Mesenchymal stem cell (in vitro differentiated cells and primary cell): ENCODE results near the gene ATP8B1.

Experiments
- DNase-seq: peaks from one replicate; pipeline ENCODE4 v3.0.0-alpha.2; 2013
- H2AFZ ChIP-seq: one replicate; pipeline ENCODE4 v1.6.1; 2013; ENCODE audit warnings: low read depth, mild to moderate bottlenecking, control low read depth, inconsistent platforms, low read length, moderate library complexity
- H2AK5ac ChIP-seq: 2 replicates; pipeline ENCODE4 v1.6.1; 2013; ENCODE audit warnings: low read length, moderate library complexity, mild to moderate bottlenecking, inconsistent platforms; ENCODE audit not compliant: severe bottlenecking
- H2BK120ac ChIP-seq: one replicate; pipeline ENCODE4 v1.6.1; 2013; ENCODE audit warnings: low read depth, mild to moderate bottlenecking, inconsistent platforms, low read length, moderate library complexity
- H2BK12ac ChIP-seq, 2 experiments: one replicate each; pipeline ENCODE4 v1.6.1; 2013; ENCODE audit warnings: inconsistent platforms in 2 of 2, low read length in 2 of 2, mild to moderate bottlenecking in 2 of 2, moderate library complexity in 2 of 2, control low read depth in 1 of 2
- H2BK15ac ChIP-seq: one replicate; pipeline ENCODE4 v1.6.1; 2013; ENCODE audit warnings: mild to moderate bottlenecking, low read depth, inconsistent platforms; ENCODE audit not compliant: poor library complexity, severe bottlenecking
- H2BK5ac ChIP-seq: 2 replicates; pipeline ENCODE4 v1.6.1; 2013; ENCODE audit warnings: low read depth, mild to moderate bottlenecking, low read length, control low read depth, inconsistent platforms; ENCODE audit not compliant: poor library complexity, severe bottlenecking
- H3K14ac ChIP-seq, 2 experiments: one replicate each; pipeline ENCODE4 v1.6.1; 2013; ENCODE audit warnings: inconsistent platforms in 2 of 2, low read length in 2 of 2, control low read depth in 1 of 2, mild to moderate bottlenecking in 1 of 2, moderate library complexity in 1 of 2
- H3K18ac ChIP-seq, 2 experiments: one replicate each; pipeline ENCODE4 v1.6.1; 2013; ENCODE audit warnings: inconsistent platforms in 2 of 2, low read length in 2 of 2, control low read depth in 1 of 2, low read depth in 1 of 2, mild to moderate bottlenecking in 1 of 2
- H3K23ac ChIP-seq, 2 experiments: one replicate each; pipeline ENCODE4 v1.6.1; 2013; ENCODE audit warnings: inconsistent platforms in 2 of 2, low read length in 2 of 2, mild to moderate bottlenecking in 2 of 2, moderate library complexity in 2 of 2, control low read depth in 1 of 2
- H3K27ac ChIP-seq: 2 replicates; pipeline ENCODE4 v1.5.1; 2013; ENCODE audit warnings: mild to moderate bottlenecking, moderate library complexity, low read length, control low read depth, inconsistent platforms; ENCODE audit not compliant: poor library complexity, severe bottlenecking
- H3K27me3 ChIP-seq, 2 experiments: 2 replicates each; pipeline versions ENCODE4 v1.6.1 to v1.7.0; 2013; ENCODE audit warnings: low read length in 2 of 2, mild to moderate bottlenecking in 2 of 2, moderate library complexity in 2 of 2, control low read depth in 1 of 2, inconsistent platforms in 1 of 2; ENCODE audit not compliant: control insufficient read depth in 1 of 2, insufficient read depth in 1 of 2
- H3K36me3 ChIP-seq, 2 experiments: 2 replicates each; pipeline versions ENCODE4 v1.6.1 to v1.7.0; 2013; ENCODE audit warnings: low read length in 2 of 2, control low read depth in 1 of 2, inconsistent platforms in 1 of 2, low read depth in 1 of 2, mild to moderate bottlenecking in 1 of 2; ENCODE audit not compliant: insufficient read depth in 2 of 2, control insufficient read depth in 1 of 2
- H3K4ac ChIP-seq, 2 experiments: one replicate each; pipeline ENCODE4 v1.6.1; 2013; ENCODE audit warnings: inconsistent platforms in 2 of 2, low read length in 2 of 2, mild to moderate bottlenecking in 2 of 2, moderate library complexity in 2 of 2, control low read depth in 1 of 2, low read depth in 1 of 2
- H3K4me1 ChIP-seq: 2 replicates; pipeline ENCODE4 v1.6.1; 2013; ENCODE audit warnings: low read depth, low read length, control low read depth; ENCODE audit not compliant: control insufficient read depth, insufficient read depth
- H3K4me2 ChIP-seq: 2 replicates; pipeline ENCODE4 v1.6.1; 2013; ENCODE audit warnings: low read length, mild to moderate bottlenecking, inconsistent platforms; ENCODE audit not compliant: poor library complexity, severe bottlenecking
- H3K4me3 ChIP-seq, 2 experiments: 2 replicates each; pipeline versions ENCODE4 v1.5.1 to v1.7.0; 2013; ENCODE audit warnings: low read length in 2 of 2, mild to moderate bottlenecking in 2 of 2, control low read depth in 1 of 2, low read depth in 1 of 2; ENCODE audit not compliant: insufficient read depth in 1 of 2
- H3K79me1 ChIP-seq: replicated peaks from 2 replicates; pipeline ENCODE4 v1.6.1; 2013; ENCODE audit warnings: mild to moderate bottlenecking, control low read depth, low read length, inconsistent platforms; ENCODE audit not compliant: poor library complexity, severe bottlenecking
- H3K9ac ChIP-seq: 2 replicates; pipeline ENCODE4 v1.7.0; 2013; ENCODE audit warnings: mild to moderate bottlenecking, low read length, moderate library complexity
- H3K9me3 ChIP-seq: 2 replicates; pipeline ENCODE4 v1.7.0; 2013; ENCODE audit warnings: mild to moderate bottlenecking, low read length; ENCODE audit not compliant: control insufficient read depth
- H4K8ac ChIP-seq: one replicate; pipeline ENCODE4 v1.6.1; 2013; ENCODE audit warnings: inconsistent platforms, mild to moderate bottlenecking, low read length, moderate library complexity
- H4K91ac ChIP-seq: one replicate; pipeline ENCODE4 v1.6.1; 2013; ENCODE audit warnings: mild to moderate bottlenecking, low read length, inconsistent platforms
- WGBS: methylation state at CpG from one replicate; pipeline ENCODE4 v1.1.7; 2013; ENCODE audit warnings: mixed read lengths; 5-methylcytosine and 5-hydroxymethylcytosine counted together

ATP8B1 gene

DNA sequence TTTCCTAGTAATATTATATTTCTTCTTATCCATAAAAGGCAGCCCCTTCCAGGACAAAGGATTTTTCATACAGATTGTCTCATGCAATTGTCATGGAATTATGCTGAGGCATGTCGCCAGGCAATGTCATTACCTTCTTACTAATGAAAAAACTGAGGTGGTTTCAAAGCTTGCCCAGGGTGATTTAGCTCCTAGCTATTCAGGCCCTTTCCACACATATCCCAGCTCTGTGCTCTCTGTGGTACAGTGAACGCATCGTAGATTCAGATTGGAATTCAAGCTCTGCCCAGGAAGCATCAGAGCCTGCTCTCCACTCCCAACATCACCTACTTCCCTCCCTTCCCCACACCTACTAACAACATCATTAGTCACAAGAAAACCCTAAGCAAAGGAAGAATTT is 60.1 kb downstream of the ATP8B1 start:
- Histone ChIP-seq H2BK15ac (no peak overlapping the region), H4K8ac (no peak overlapping the region), H3K4me1 (peaks cover 5% of the 10 kb centered on the region), H3K79me1 (peaks cover 29% of the 10 kb centered on the region), H2BK12ac (no peak overlapping the region), H3K27ac (peak overlapping the region; percentile 47), H2BK120ac (no peak overlapping the region), H3K4me3 (no peak overlapping the region), H2AK5ac (no peak overlapping the region), H3K18ac (no peak overlapping the region), H3K4ac (no peak overlapping the region), H2BK5ac (no peak overlapping the region), H2AFZ (no peak overlapping the region), H4K91ac (no peak overlapping the region), H3K4me2 (no peak overlapping the region), H3K9ac (peak overlapping the region; percentile 43), H3K27me3 (no peaks in the 10 kb centered on the region), H3K14ac (no peak overlapping the region), H3K23ac (no peak overlapping the region), H3K9me3 (peaks cover 9% of the 10 kb centered on the region), H3K36me3 (peaks cover 7 to 16% of the 10 kb centered on the region in 2 experiments)
- no peak for DNase-seq
- 91% methylated on average over 3 of the region's 3 CpGs for WGBS

DNA sequence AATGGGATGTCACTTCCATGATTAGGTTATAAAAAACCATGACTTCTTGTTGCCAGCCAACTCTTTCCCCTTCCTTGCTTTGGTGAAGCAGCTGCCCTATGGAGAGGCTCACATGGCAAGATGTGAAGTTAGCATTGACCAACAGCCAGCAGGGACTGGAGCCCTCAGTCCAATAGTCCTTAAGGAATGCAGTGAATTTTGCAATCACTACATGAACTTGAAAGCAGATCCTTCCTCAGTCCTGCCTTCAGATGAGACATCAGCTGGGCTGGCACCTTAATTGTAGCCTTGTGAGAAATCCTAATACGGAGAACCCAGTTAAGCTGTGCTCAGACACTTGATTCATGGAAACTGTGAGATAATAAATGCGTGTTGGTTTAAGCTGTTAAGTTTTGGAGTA is 61.8 kb downstream of the ATP8B1 start:
- Histone ChIP-seq H2BK5ac (no peak overlapping the region), H4K8ac (no peak overlapping the region), H3K27ac (no peak overlapping the region), H3K27me3 (no peaks in the 10 kb centered on the region), H3K9ac (no peak overlapping the region), H3K4me1 (peaks cover 7% of the 10 kb centered on the region), H2BK15ac (no peak overlapping the region), H2AK5ac (peak overlapping the region; percentile 41), H3K36me3 (peaks cover 7 to 12% of the 10 kb centered on the region in 2 experiments), H4K91ac (no peak overlapping the region), H2BK120ac (no peak overlapping the region), H3K4me3 (peak overlapping the region in 1 of 2 experiments; percentile 39), H2AFZ (no peak overlapping the region), H3K18ac (peak overlapping the region; percentile 29 to 57), H3K14ac (no peak overlapping the region), H3K23ac (no peak overlapping the region), H2BK12ac (peak overlapping the region in 1 of 2 experiments; percentile 3), H3K79me1 (peaks cover 25% of the 10 kb centered on the region), H3K9me3 (peaks cover 9% of the 10 kb centered on the region), H3K4me2 (no peak overlapping the region), H3K4ac (no peak overlapping the region)
- WGBS: 94% methylated on average over 2 of the region's 2 CpGs
- DNase-seq: no peak

DNA sequence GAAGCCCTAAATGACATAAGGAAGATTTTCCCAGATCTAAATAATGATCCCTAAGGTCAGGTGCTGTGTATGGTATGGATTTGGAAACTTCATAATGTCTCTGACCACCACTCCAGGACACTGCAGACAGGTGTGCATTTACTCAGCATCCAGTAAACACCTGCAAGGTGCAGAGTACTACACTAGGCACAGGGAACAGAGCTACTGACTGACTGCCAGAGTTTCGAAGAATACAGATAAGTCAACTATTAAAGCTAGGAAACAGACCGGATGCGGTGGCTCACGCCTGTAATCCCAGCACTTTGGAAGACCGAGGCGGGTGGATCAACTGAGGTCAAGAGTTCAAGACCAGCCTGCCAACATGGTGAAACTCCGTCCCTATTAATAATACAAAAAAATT is 65.0 kb downstream of the ATP8B1 start:
- H2AFZ ChIP-seq: no peak overlapping the region
- peaks cover 9% of the 10 kb centered on the region for H3K9me3 ChIP-seq

DNA sequence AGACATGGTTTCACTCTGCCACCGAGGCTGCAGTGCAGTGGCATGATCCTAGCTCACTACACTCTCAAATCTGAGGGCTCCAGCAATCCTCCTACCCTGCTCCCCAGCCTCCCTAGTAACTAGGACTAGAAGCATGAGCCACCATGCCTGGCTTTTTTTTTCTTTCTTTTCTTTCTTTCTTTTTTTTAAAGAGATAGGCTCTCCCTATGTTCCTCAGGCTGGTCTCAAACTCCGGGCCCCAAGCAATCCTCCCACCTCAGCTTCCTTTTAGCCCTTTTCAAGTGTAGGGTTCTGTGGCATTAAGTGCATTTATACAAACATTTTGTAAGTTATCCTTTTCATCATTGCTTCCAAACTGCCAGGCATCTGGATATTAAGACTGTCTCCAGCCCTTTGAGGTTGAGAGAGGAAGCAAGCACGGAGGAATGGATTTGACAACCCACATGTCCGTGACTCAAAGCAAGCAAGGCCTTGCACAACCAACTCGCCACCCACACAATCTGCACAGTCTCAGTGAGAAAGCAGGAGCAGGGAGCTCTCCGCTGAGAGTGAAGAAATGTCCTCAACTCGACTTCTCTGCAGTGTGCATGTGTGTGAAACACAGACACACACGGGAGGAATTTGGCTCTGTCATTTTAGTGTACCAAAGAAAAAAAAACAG is 65.6 kb downstream of the ATP8B1 start:
- peak overlapping the region; percentile 84 for H3K9ac ChIP-seq
- H3K14ac ChIP-seq: no peak overlapping the region
- no peak overlapping the region for H3K4me2 ChIP-seq
- peaks cover 9% of the 10 kb centered on the region for H3K9me3 ChIP-seq
- peaks cover 10 to 12% of the 10 kb centered on the region in 2 experiments for H3K36me3 ChIP-seq
- H3K4ac ChIP-seq: no peak overlapping the region
- H2AFZ ChIP-seq: no peak overlapping the region
- H2BK15ac ChIP-seq: no peak overlapping the region
- DNase-seq: peak; percentile 99
- no peak overlapping the region for H2BK5ac ChIP-seq
- no peaks in the 10 kb centered on the region for H3K27me3 ChIP-seq
- H3K4me3 ChIP-seq: peak overlapping the region in 1 of 2 experiments; percentile 55
- H3K27ac ChIP-seq: peak overlapping the region; percentile 34
- peaks cover 25% of the 10 kb centered on the region for H3K79me1 ChIP-seq
- H3K18ac ChIP-seq: peak overlapping the region in 1 of 2 experiments; percentile 80
- H3K23ac ChIP-seq: no peak overlapping the region
- 32% methylated on average over 6 of the region's 8 CpGs for WGBS
- H2BK12ac ChIP-seq: no peak overlapping the region
- H2BK120ac ChIP-seq: no peak overlapping the region
- H4K8ac ChIP-seq: no peak overlapping the region
- H4K91ac ChIP-seq: no peak overlapping the region
- H3K4me1 ChIP-seq: peaks cover 4% of the 10 kb centered on the region
- no peak overlapping the region for H2AK5ac ChIP-seq

More for the DNA sequence above, 65.0 kb downstream of the ATP8B1 start:
- H3K36me3 ChIP-seq: peaks cover 10 to 12% of the 10 kb centered on the region in 2 experiments
- H3K4ac ChIP-seq: no peak overlapping the region
- WGBS: 97% methylated on average over 7 of the region's 7 CpGs
- H2AK5ac ChIP-seq: no peak overlapping the region
- no peaks in the 10 kb centered on the region for H3K27me3 ChIP-seq
- no peak overlapping the region for H3K4me2 ChIP-seq
- peaks cover 25% of the 10 kb centered on the region for H3K79me1 ChIP-seq
- H3K4me1 ChIP-seq: peaks cover 5% of the 10 kb centered on the region
- H3K18ac ChIP-seq: peak overlapping the region in 1 of 2 experiments; percentile 62
- no peak for DNase-seq
- H3K23ac ChIP-seq: no peak overlapping the region
- H3K9ac ChIP-seq: peak overlapping the region; percentile 51
- H3K27ac ChIP-seq: no peak overlapping the region
- H2BK12ac ChIP-seq: peak overlapping the region in 1 of 2 experiments; percentile 42
- H3K14ac ChIP-seq: no peak overlapping the region
- peak overlapping the region in 1 of 2 experiments; percentile 35 for H3K4me3 ChIP-seq
- H4K8ac ChIP-seq: peak overlapping the region; percentile 37
- no peak overlapping the region for H2BK15ac ChIP-seq
- H2BK120ac ChIP-seq: no peak overlapping the region
- H4K91ac ChIP-seq: no peak overlapping the region
- no peak overlapping the region for H2BK5ac ChIP-seq
